K562 (cell line): ENCODE results near the gene SEH1L. TPM values are rescaled to one million over a fixed set of nuclear protein-coding genes. Genes with fewer than 3 reads are reported as not detected.

Experiments
- ATF4 ChIP-seq: fragments of 450-650 bp; formaldehyde crosslinking; IDR thresholded peaks from 2 replicates; pipeline ENCODE4 v1.4.0; 2022; ENCODE audit warnings: mild to moderate bottlenecking, moderate library complexity
- CBX5 ChIP-seq: IDR thresholded peaks from 2 replicates; pipeline ENCODE4 v1.6.1; 2014; ENCODE audit warnings: low read depth, borderline replicate concordance
- CHD2 ChIP-seq: IDR thresholded peaks from 2 replicates; pipeline ENCODE4 v1.6.1; 2011; ENCODE audit warnings: low read depth, low read length
- EP400 ChIP-seq: fragments of 450-650 bp; IDR thresholded peaks from 2 replicates; pipeline ENCODE4 v1.6.1; 2017; ENCODE audit warnings: antibody characterized with exemption, mild to moderate bottlenecking, moderate library complexity
- FOXP1 ChIP-seq: sonication (generic); formaldehyde crosslinking; IDR thresholded peaks from 2 replicates; pipeline ENCODE4 v1.8.0; 2022; ENCODE audit warnings: mild to moderate bottlenecking, missing genetic modification reagents
- GTF2F1 ChIP-seq: IDR thresholded peaks from 2 replicates; pipeline ENCODE4 v1.6.1; 2011; ENCODE audit warnings: low read depth, low read length, improper control_type of control experiment
- HMGXB4 ChIP-seq: sonication (generic); formaldehyde crosslinking; IDR thresholded peaks from 2 replicates; pipeline ENCODE4 v1.8.1; 2023; ENCODE audit warnings: mild to moderate bottlenecking, missing genetic modification reagents
- KDM4B ChIP-seq, 2 experiments: fragments of 450-650 bp in 1 of 2; sonication (generic) in 1 of 2; IDR thresholded peaks; 2 replicates each; pipeline ENCODE4 v1.6.1; 2016 to 2017; ENCODE audit warnings: borderline replicate concordance in 2 of 2, antibody characterized with exemption in 1 of 2, low read depth in 1 of 2, mild to moderate bottlenecking in 1 of 2
- KDM5B ChIP-seq: fragments of 200-600 bp; sonication (generic); IDR thresholded peaks from 2 replicates; pipeline ENCODE4 v1.6.1; 2012; ENCODE audit warnings: low read depth, mild to moderate bottlenecking, moderate library complexity, low read length, control low read depth, inconsistent platforms; ENCODE audit not compliant: insufficient replicate concordance
- MEIS2 ChIP-seq: fragments of 450-650 bp; IDR thresholded peaks from 2 replicates; pipeline ENCODE4 v1.6.1; 2014; ENCODE audit warnings: mild to moderate bottlenecking; ENCODE audit not compliant: partially characterized antibody
- MXD1 ChIP-seq: fragments of 250-450 bp; sonication (Bioruptor Pico); IDR thresholded peaks from 2 replicates; pipeline ENCODE4 v1.8.0; 2021; ENCODE audit warnings: borderline replicate concordance, mild to moderate bottlenecking, moderate library complexity; ENCODE audit not compliant: poor library complexity, severe bottlenecking
- NFE2L1 ChIP-seq: fragments of 450-650 bp; IDR thresholded peaks from 2 replicates; pipeline ENCODE4 v1.6.1; 2016; ENCODE audit warnings: missing genetic modification characterization, low read depth, mild to moderate bottlenecking, missing compliant biosample characterization, moderate library complexity, borderline replicate concordance
- RBM22 ChIP-seq: fragments of 200-400 bp; formaldehyde crosslinking; IDR thresholded peaks from 2 replicates; pipeline ENCODE4 v1.6.1; 2018; ENCODE audit warnings: low read length, low read depth; ENCODE audit not compliant: poor library complexity, severe bottlenecking
- SMARCA5 ChIP-seq: fragments of 450-650 bp; IDR thresholded peaks from 2 replicates; pipeline ENCODE4 v1.6.1; 2016
- SP1 ChIP-seq: sonication (generic); formaldehyde crosslinking; IDR thresholded peaks from 2 replicates; pipeline ENCODE4 v1.8.1; 2022; ENCODE audit warnings: mild to moderate bottlenecking, missing genetic modification reagents
- SPI1 ChIP-seq: IDR thresholded peaks from 2 replicates; pipeline ENCODE4 v1.6.1; 2011; ENCODE audit warnings: low read depth, low read length, control low read depth, borderline replicate concordance
- ZFP30 ChIP-seq: fragments of 250-450 bp; sonication (Bioruptor Pico); IDR thresholded peaks from 2 replicates; pipeline ENCODE4 v1.8.0; 2022; ENCODE audit warnings: moderate library complexity, mild to moderate bottlenecking, inconsistent platforms, borderline replicate concordance
- ZKSCAN8 ChIP-seq: fragments of 200-800 bp; sonication (Bioruptor generic); IDR thresholded peaks from 2 replicates; pipeline ENCODE4 v1.6.1; 2016; ENCODE audit warnings: missing genetic modification characterization, missing compliant biosample characterization
- ZNF263 ChIP-seq: sonication (generic); formaldehyde crosslinking; IDR thresholded peaks from 2 replicates; pipeline ENCODE4 v1.8.0; 2022; ENCODE audit warnings: mild to moderate bottlenecking, missing genetic modification reagents, borderline replicate concordance
- polyA plus RNA-seq, 8 experiments: library from polyadenylated mRNA; depleted of rRNA in 4 of 8; stranded (reverse) in 5 of 8; unstranded in 3 of 8; fragments of >200 nt; fragmentation: Nextera tagmentation in 2 of 8; fragmentation: Illumina TruSeq in 1 of 8; extraction: Ambion mirVana in 2 of 8; extraction: Trizol in 1 of 8; gene quantifications; 2 replicates each; pipeline versions ENCODE4 v1.2.1 to v1.2.3, GENCODE V29; 2011 to 2014; ENCODE audit warnings: inconsistent platforms in 1 of 8, missing spikeins in 1 of 8
- total RNA-seq, 7 experiments: library from RNA; depleted of rRNA in 6 of 7; stranded (reverse); fragments of >200 nt in 6 of 7; fragmentation: Illumina TruSeq in 2 of 7; extraction: Trizol in 2 of 7; gene quantifications; 2 replicates each; pipeline versions ENCODE4 v1.2.1 to v1.2.3, GENCODE V29; 2011 to 2021; ENCODE audit warnings: low replicate concordance in 1 of 7
- TF ChIP-seq, protein P1 (sequence below): sonication (generic); formaldehyde crosslinking; IDR thresholded peaks from 2 replicates; pipeline ENCODE4 v1.8.0; 2022; ENCODE audit warnings: mild to moderate bottlenecking, missing genetic modification reagents, borderline replicate concordance

The SEH1L gene
- total and polyA plus RNA-seq, 9 of the 15 experiments (the other 6 are each of a cell fraction or from before 2014, with no cell fraction given) = 62.2 to 180 (median 108) TPM

DNA sequence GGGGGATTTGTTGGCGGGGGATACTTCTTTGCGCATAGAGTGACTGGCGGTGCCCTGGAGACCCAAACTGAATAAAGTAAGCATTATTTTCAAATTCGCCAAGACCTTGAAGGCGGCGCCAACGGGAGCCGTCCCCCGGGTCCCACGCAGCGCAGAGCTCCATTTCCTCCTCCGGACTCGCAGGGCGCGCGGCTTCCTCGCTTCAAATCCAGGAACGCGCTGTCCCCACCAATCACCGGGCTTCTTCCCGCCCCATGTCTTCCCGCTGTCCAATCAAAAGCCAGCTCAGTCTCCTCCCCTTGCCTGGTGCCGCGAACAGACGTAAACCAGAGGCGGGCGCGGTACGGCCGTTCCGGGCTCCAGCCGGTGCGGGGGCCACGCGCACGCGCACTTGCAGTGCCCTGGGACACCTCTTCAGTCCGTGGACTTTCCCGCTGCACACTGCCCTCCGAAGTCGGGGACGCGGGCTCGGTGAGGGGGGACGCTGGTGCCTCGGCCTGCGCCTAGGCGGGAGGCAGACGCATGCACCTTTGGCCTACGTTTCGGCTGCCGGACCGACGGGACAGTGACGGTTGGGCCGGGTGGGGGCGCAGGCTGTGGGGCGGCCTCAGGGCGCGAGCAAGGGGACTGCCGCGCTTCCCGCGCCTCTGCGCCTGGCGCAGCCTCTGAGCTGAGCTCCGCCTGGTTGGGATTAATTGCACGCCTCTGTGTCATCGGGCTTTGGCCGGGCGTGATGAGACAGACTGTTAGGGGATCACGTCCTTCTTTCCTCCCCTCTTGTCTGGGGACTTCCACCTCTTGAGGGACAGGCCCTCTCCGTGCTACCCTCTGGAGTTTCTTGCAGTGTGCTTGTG is 43.4 kb downstream of the SEH1L start, which contains the start of gene CEP192 (continued):
- no peak for TF ChIP-seq MXD1 (CRISPR knock-in tag)
- peak; percentile 23; the same call in 1 of the 2 replicates for TF ChIP-seq GTF2F1
- no peak for TF ChIP-seq ZFP30
- peak; percentile 12; the same call in 1 of the 2 replicates for TF ChIP-seq CBX5
- peak; percentile 72 for TF ChIP-seq MEIS2
- TF ChIP-seq SMARCA5 = no peak
- TF ChIP-seq EP400 = peak; percentile 93
- TF ChIP-seq CHD2 = peak; percentile 72
- peak; percentile 84; the same call in 1 of the 2 replicates for TF ChIP-seq FOXP1 (CRISPR knock-in tag)
- peak; percentile 65; the same call in 1 of the 2 replicates for TF ChIP-seq ZNF263 (CRISPR knock-in tag)
- TF ChIP-seq SP1 (CRISPR knock-in tag) = peak; percentile 67
- TF ChIP-seq KDM5B = peak; percentile 91
- TF ChIP-seq, protein P1, sequence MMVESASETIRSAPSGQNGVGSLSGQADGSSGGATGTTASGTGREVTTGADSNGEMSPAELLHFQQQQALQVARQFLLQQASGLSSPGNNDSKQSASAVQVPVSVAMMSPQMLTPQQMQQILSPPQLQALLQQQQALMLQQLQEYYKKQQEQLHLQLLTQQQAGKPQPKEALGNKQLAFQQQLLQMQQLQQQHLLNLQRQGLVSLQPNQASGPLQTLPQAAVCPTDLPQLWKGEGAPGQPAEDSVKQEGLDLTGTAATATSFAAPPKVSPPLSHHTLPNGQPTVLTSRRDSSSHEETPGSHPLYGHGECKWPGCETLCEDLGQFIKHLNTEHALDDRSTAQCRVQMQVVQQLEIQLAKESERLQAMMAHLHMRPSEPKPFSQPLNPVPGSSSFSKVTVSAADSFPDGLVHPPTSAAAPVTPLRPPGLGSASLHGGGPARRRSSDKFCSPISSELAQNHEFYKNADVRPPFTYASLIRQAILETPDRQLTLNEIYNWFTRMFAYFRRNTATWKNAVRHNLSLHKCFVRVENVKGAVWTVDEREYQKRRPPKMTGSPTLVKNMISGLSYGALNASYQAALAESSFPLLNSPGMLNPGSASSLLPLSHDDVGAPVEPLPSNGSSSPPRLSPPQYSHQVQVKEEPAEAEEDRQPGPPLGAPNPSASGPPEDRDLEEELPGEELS (CRISPR knock-in tag) = peak; percentile 85
- TF ChIP-seq KDM4B (IDR thresholded peaks at IDR 0.05; ENCODE audit: borderline replicate concordance in 2 of 2, low read depth in 1 of 2) = no peak; a peak in 1 of 4 replicates
- TF ChIP-seq HMGXB4 (CRISPR knock-in tag) = peak; percentile 75; the same call in 1 of the 2 replicates
- peak; percentile 57 for TF ChIP-seq RBM22
- no peak for TF ChIP-seq ATF4 (CRISPR knock-in tag)
- no peak for TF ChIP-seq ZKSCAN8 (CRISPR knock-in tag)
- no peak for TF ChIP-seq NFE2L1 (tag)
- TF ChIP-seq SPI1 = peak; percentile 20; the same call in 1 of the 2 replicates
